A673 (cell line): ENCODE data around the gene OR51B2.

ENCODE experiments used
- EZH2 ChIP-seq: fragments of 200-600 bp; sonication (generic); IDR thresholded peaks from 2 replicates; pipeline ENCODE4 v1.6.1; 2017; ENCODE audit warnings: borderline replicate concordance, low read depth, mild to moderate bottlenecking, mixed read lengths, antibody characterized with exemption, low read length; ENCODE audit not compliant: poor library complexity, severe bottlenecking
- TF ChIP-seq, protein P1 (sequence below): fragments of 300-800, 200-600 bp; sonication (generic); conservative IDR thresholded peaks from 2 replicates; pipeline ENCODE4 v1.5.1; 2017; ENCODE audit warnings: low read depth, mild to moderate bottlenecking, antibody characterized with exemption, low read length, moderate library complexity, mixed read lengths

DNA sequence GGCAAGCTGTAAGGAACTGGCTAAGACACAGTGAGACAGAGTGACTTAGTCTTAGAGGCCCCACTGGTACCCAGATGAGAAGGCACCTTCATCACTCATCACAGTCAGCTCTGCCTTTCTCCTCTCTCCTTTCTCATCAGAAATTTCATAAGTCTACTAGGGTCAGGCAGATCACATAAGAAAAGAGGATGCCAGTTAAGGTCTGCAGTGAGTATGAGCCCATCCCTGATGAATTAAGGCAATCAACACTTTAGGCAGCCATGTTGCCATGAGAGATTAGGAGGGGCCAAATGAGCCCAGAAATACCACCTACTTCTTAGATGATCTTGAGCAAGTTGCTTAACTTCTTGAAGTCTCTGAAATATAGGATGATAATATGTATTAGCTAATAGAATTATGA is 42.5 kb downstream of the OR51B2 start:
- TF ChIP-seq, protein P1, sequence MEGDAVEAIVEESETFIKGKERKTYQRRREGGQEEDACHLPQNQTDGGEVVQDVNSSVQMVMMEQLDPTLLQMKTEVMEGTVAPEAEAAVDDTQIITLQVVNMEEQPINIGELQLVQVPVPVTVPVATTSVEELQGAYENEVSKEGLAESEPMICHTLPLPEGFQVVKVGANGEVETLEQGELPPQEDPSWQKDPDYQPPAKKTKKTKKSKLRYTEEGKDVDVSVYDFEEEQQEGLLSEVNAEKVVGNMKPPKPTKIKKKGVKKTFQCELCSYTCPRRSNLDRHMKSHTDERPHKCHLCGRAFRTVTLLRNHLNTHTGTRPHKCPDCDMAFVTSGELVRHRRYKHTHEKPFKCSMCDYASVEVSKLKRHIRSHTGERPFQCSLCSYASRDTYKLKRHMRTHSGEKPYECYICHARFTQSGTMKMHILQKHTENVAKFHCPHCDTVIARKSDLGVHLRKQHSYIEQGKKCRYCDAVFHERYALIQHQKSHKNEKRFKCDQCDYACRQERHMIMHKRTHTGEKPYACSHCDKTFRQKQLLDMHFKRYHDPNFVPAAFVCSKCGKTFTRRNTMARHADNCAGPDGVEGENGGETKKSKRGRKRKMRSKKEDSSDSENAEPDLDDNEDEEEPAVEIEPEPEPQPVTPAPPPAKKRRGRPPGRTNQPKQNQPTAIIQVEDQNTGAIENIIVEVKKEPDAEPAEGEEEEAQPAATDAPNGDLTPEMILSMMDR: no peak
- TF ChIP-seq EZH2: no peak
